ENCODE measurements around the gene HIVEP1.

HIVEP1 gene

DNA sequence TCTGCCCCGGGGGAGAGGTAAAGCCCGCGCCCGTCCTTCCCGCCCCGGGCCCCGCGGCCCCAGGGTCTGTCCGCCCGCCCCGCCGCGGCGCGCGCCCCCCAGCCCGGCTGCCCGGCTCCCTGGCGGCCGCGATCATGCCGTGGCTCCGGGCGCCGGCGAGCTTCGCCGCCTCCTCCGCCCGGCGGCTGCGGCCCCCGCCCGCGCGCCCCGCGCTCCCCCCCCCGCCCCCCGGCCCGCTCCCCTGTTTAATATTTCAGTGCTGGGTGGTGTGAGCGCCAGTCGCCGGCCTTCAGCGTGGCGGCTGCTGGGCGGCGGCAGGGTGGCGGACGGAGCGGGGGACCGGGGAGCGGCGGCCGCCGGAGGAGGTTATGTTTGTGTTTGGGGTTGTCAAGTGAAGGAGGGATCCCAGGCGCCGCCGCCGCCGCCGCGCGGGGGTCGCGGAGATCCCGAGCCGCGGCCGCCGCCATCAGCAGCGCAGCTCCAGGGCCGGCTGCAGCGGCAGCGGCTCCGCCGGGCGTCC is at the start of gene HIVEP1:
Gene HIVEP1 (plus strand): TSS at position 275 of the 520 bp plus-strand sequence. CDS start 3,317 bp downstream, outside the sequence.
- no peak for DNase-seq

DNA sequence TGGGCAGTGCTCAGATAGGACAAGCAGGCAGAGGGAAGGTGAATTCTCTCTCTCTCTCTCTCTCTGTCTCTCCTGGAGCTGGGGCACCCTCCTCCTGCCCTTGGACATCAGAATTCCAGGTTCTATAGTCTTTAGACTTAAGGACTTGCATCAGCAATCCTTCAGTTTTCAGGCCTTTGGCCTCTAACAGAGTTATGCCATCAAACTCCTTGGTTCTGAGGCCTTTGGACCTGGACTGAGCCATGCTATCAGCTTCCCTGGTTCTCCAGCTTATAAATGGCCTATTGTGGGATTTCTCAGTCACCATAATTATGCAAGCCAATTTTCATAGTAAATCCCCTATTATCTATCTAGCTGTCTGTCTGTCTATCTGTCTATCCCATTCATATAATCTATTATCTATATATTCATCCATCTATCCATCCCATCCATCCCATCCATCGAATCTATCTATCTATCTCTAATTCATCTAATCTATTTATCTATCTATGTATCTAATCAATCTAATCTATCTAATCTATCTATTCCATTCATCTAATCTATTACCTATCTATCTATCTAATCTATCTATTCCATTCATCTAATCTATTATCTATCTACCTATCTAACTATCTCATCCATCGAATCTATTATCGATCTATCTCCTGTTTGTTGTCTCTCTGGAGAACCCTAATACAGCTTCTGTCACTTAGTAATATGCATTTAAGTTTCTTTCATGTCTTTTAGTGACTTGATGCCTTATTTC is 48.2 kb upstream of the HIVEP1 start:
- DNase-seq, result no peak

DNA sequence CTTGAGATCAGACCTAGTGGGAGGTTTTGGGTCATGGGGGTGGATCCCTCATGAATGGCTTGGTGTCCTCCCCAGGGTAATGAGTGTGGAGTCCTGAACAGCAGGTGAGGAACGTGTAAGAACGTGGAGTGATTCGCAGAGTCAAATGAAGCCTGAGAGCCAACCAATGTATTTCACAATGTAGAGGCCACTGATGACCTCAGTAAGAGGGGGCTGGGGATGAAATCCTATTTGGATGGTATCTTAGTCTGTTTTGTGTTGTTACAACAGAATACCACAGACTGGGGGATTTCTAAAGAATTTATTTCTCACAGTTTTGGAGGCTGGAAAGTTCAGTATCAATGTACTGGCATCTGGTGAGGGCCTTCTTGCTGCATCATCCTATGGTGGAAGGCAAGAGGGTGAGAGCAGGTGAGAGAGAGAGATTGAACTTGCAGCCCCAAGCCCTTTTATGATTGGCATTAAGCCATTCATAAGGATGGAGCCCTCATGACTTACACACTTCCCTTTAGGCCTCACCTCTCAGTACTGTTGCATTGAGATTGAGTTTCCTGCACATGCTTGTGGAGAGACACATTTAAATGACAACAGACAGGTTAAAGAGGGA is 47.3 kb upstream of the HIVEP1 start:
- no peak for DNase-seq

DNA sequence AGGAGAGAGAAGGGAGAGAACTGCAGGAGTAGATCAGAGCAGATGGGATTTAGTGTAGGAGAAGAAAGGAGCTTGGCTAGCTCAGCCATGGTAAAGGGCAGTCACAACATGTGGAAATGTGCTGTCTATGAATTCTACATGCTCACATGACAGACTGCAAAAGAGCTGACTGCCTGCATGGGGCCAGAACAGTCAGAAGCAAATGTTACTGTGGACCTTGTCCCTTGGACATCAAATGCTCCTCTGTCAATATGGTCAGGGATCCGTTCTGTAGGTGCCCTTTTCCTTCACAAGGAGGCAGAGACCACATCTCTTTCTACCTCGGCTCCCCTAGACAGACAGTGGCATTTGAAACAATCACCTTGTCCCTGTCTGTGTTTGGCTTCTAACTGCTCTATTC is 46.6 kb upstream of the HIVEP1 start:
- DNase-seq, result no peak

DNA sequence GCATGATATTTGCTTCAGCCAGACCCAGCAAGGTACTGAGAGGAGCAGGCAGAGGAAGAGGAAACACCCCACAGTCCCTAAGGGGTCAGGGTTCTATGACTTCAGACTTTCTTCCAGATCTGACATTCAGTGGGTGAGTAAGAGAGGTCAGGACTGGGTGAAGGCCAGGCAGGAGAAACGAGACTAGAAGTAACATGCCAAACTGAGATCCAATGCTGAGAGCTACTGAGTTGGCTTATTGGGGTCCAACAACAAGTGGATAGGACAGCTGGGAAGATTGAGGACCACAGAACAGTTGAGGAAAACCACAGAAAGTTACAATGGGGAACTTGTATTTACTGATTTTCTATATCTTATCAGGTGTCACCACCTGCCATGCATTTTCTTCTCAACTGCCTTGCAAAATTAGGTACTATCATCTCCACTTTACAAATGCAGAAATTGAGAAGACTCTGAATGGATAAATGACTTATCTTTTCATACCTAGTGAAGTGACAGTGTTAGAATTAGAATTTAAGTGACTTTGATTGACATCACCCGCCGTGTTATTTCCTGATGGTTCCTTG is 43.8 kb upstream of the HIVEP1 start:
- no peak for DNase-seq

DNA sequence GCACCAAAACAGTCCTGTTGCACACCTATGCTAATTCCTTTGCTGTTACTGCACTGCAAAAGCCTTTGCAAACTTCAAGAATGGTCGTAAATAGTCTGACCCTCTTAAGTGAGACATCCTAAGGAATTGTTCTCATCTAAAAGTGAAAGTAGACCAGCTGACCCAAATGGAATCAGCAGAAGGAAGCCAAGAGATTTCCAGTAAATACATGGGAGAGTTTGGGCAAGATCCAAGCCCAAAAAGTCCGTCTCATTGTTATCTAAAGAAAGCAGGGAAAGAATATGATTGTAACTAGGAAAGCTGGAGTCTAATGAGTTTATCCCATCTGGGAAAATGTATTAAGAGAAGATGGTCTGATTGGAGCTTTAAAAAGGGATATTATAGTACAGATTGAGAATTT is 43.0 kb upstream of the HIVEP1 start:
- DNase-seq, result no peak

DNA sequence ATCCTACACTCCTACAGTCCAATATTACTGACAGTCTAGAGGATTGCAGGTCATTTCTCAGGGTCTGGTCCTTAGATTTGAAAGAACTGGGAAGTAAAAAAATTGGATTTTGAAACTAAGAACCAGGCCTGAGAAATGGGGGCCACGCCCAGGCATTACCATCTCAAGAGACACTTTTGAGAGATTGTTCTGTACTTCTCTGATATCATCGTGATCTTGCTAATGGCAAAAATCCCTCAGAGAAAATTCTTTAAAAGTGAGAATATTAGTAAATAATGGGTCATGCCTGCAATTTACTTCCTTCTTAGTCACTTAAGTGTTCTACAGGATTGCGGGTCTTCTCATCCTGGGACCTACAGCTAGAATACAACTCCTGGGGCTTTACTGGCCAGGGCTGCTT is 42.0 kb upstream of the HIVEP1 start:
- no peak for DNase-seq

DNA sequence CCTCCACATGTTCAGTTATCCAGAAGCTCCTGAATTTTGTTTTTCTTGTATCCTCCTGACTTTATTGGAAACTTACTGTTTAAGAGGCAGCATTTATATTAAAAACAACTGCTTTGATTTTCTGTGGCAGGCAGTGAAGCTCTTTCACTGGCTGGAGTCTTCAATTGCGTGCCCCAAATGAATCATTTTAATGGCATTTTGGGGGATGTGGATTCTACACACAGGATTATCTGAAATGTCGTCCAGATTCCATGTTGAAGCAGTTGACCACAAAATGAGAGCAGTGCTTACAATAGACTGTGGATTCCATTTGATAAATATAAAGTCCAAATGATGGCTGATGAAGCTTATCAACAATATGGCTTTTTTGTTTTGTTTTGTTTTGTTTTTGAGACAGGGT is 41.0 kb upstream of the HIVEP1 start:
- DNase-seq, result no peak

DNA sequence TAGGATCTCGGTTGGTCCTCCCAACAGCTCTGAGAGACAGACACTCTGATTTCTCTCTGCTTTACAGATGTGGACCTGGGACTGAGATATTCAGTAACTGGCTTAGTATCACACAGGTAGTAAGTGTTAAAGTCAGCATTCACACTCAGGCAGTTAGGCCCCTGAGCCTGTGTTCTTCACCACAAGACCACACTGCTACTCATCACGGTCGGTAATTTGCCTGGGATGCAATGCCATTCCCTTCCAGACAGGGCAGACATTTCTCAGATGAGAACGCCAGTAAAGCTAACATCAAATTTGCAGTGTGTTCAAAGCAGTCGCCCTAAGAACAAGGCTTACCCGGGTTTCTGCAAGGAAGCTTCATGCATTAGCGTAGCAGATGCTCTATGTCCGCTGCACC is 39.8 kb upstream of the HIVEP1 start:
- no peak for DNase-seq

DNA sequence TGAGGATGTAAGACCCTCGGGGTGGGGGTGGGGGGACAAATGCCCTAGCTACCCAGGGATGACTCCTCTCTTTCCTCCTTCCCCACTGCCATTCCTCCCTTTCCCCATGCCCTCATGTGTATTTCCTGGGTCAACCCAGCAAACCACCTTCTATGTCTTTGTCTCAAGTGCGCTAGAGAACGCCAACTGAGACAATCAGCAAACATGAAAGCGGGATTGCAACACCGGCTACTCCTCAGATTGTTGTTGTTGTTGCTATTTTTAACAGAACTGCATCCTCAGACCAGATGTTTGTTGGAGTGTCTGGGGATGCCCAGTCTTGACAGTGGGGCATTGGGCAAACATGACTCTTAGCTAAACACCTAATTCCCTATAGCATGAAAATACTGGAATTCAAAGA is 39.3 kb upstream of the HIVEP1 start:
- no peak for DNase-seq

DNA sequence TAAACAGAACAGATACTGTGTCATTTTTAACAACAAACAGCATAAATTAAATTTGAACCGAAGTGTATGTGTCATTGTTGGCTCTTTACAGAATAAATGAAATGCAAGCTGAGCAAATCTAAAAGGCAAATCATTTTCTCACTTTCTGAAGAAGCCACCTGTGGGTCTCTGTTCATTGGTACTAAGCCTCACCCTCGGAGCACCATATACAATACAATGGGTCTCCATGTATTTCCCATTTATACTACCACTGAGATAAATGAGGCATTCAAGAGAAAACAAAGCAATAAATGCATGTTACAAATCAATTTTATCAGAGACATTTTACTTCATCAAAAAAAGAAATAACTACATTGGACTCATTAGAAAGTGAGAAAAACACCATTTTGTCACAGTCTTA is 38.9 kb upstream of the HIVEP1 start:
- DNase-seq, result no peak

DNA sequence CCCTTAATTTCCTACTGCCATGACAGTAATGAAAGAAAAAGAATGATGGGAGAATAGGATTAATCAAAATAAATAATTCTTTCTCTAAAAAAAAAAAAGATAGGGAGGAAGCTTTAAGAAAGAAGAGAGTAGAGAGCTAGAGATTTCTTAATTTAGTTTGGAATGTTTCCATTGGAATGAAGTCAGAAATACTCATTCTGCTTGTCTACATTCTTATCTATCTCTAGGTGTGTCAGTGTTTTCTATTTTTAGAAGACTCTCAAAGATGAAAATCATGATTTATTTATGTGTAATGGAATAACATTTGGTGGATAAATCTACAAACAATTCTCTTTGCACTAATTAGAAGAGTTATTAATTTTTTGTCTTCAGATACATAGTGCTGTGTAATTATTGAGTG is 38.0 kb upstream of the HIVEP1 start:
- DNase-seq, result no peak

DNA sequence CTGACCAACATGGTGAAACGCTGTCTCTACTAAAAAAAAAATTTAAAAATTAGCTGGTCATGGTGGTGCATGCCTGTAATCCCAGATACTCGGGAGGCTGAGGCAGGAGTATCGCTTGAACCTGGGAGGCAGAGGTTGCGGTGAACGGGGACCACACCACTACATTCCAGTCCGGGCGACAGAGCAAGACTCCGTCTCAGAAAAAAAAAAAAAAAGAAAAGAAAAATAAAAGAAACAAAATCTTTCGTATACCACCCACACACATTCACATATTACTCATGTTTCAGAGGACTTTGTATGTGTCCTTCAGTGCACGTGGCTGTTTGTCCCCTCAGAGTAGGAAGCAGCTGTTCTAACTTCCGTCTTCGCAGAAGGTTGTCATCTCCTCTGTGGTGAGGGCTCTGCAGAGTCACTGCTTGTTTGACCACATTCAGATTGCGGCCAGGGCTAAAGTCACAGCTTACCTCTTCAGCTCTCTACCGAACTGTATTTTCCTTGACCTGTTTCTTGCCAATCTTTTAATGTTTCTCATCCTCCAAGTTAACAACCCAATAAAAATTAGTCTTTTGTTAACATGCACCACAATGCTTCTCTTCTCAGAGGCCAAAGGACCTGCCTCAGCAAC is 36.6 kb upstream of the HIVEP1 start:
- DNase-seq, result peak; percentile 53

DNA sequence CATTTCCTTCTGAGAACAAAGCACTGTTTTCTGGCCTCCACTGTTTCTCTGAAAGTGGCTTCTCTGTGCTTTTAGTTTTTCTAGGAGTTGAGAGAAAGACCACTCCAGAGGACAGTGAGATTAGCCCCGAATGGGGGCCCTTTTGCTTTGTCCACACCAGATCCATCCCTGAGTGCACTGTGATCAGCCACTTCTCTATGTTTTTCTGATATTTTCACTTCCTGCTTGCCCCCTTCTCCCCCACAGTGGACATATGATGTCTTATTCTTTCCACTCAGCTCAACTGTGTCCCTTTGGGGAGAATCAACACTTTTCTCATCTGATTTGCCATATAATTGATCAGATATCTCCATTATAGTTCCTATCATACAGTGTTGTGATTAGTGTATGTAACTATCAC is 35.6 kb upstream of the HIVEP1 start:
- DNase-seq, result no peak

DNA sequence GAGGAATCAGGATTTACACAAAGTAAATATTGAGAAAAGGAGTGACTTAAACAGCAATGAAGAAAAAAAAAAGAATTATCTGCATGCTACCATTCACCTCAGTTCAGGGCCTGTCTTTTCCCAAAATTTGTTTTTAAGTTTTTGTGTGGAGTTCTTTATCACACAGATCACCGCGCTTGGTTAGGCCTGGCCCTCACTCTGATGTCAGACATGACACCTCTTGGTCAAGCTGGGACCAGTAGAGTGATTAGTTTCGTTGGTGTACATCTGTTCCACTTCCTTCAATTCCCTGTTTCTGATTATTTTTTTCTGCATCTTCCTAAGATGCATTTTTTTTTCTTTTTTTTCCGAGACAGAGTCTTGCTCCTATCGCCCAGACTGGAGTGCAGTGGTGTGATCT is 34.9 kb upstream of the HIVEP1 start:
- DNase-seq, result no peak

DNA sequence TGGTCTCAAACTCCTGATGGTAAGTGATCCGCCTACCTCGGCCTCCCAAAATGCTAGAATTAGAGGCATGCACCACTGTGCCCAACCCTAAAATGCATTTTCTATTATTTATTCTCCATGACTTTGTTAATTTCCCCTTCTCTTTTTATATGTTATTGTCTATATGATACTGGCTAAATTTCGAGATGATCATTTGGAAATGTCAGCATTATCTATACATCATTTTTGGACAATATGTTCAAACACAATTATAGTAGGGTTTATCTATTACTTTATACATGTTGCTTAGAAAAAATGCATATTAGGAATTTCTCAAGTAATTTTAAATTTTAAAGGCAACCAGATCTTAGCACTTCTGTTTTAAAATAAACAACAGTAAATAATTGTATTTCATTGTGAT is 34.4 kb upstream of the HIVEP1 start:
- no peak for DNase-seq

DNA sequence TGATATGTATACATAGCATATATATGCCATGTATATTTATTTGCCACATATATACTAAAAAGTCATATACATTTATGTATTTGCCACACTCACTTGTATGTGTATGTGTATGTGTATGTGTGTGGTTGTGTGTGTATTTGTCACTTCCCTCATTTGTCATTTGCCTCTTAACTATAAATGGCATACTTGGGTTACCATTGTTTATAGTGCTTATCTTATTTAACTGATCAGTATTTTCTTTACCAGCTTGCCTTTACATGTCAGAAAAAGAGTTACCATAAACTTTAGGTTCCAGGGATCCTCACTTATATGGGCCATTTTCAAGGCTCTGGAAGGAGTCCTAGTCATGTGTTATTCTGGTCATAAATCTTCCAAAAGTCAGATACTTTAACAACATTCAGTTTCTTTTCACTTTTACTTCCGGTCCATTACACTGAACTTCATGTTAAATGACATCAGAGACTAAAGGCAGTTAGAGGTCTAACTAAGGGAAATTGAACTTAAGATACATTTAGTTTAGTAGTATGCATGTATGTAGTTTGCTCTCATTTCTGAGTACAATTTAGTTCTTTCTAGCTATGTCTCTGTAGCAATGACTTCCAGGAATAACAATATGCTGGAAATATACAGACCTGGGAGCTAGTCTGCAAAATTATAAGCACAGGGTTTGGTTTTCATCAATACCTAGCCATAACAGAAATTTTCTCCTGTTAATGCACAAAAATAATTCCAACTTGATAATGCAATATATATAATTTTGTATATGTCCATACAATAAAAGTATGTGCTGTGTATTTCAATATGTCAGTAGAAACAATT is 33.7 kb upstream of the HIVEP1 start:
- no peak for DNase-seq

DNA sequence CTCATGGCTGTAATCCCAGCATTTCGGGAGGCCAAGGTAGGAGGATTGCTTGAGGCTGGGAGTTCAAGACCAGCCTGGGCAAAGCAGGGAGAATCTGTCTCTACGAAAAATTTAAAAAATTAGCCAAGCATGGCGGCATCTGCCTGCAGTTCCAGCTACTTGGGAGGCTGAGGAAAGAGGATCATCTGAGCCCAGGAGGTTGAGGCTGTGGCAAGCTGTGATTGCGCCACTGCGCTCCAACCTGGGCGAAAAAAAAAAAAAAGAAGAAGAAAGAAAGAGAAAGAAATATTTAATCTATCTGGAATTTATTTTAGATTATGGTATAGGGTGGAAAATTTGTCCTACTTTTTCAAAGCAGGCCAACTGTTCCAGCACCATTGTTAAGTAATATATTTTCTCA is 32.2 kb upstream of the HIVEP1 start:
- no peak for DNase-seq

DNA sequence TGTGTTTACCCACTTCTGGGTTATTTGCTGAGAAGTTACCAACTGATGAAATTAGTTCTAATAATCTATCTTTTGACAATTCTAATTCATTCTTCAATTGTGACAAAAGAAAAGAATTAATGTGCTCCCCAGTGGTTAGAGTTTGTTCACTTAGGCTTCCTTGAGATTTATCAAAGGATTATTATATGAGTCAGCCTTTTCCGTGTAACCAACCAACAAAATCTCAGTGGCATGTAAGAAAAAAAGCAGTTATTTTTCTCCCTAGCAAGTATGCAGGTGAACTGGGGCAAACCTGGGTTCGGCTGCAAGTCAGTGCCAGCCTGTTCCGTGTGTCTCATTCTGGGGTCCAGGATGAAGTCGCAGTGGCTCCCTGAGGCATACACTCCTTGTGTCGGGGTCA is 28.8 kb upstream of the HIVEP1 start:
- no peak for DNase-seq

DNA sequence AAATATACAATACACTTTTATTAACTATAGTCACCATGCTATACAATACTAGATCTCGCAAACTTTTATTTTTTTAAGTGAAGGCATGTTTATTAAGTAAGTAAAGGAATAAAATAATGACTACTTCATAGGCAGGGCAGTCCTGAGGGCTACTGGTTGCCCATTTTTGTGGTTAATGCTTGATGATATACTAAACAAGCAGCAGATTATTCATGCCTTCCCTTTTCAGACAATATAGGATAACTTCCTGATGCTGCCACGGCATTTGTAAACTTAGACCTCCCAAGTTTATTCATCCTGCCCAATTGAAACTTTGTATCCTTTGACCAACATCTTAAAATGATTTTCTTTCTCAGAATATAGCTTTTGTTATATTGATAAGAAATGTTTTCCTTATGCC is 24.7 kb upstream of the HIVEP1 start:
- no peak for DNase-seq

DNA sequence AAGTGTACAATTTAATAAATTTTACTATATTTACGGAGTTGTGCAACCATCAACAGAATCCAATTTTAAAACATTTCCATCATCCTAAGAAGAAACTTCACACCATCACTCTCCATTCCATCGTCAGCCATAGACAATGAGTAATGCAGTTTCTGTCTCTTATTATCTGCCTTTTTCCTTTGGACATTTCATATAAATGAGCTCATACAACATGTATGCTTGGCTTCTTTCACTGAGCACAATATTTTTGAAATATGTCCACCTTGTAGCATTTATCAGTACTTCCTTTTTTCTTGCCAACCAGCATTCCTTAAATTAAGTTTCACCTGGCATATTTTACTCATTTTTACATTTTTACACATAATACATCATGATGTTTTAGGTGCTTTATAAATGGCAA is 22.7 kb upstream of the HIVEP1 start:
- DNase-seq, result no peak

DNA sequence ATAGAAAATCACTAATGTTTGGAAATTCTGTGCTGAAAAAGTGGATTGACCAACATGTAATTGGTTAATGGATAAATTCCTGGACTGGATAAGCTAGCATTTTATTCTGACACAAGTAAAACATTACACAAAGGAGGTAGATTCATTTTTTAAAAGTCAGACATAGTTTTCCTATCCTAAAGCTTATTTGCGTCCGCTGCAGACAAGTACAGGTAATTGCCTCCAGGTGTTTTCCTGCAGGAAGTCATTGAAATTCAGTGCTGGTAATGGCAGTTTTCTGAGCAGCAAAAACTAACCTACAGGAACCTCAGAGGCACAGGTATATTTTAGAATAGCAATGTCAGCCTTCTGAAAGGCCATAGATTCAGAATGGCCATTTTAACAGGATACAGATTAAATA is 20.0 kb upstream of the HIVEP1 start:
- DNase-seq, result no peak

DNA sequence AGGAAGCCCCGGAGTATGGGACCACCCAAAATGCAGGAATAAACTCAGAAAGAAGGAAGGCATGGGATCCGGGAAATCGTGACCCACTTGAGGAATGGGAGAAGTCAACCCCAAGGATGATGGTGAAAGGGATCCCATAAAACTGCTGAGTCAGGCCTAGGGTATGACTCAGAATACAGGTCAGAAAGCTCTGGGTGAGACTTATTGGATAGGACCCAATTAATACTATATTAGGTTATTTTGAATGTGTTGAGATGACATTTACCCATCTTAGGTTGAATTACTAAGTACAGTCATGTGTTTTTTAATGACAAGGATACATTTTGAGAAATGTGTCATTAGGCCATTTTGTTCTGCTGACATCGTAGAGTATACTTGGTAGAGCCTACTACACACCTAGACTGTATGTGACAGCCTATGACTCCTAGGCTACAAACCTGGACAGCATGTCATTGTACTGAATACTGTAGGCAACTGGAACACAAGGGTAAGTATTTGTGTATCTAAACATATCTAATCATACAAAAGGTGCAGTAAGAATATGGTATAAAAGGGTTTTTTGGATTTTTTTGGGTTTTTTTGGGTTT is 17.1 kb upstream of the HIVEP1 start:
- DNase-seq, result no peak

All from activated CD4-positive, alpha-beta T cell treated with anti-CD3 and anti-CD28 coated beads, Interleukin-2, amount 50 U/mL, for 16 hours (primary cell).